OCI-LY1 (cell line): Measurements from ENCODE around the gene PTGES2.
A peak's percentile ranks its signal among the peaks of the same experiment; 100 is the strongest.

ENCODE experiments used
- H2AFZ ChIP-seq: fragments of 200-600 bp; sonication (generic), shearing (Covaris generic); 2 replicates; pipeline ENCODE4 v1.6.0; 2014; ENCODE audit warnings: antibody characterized with exemption, mild to moderate bottlenecking, low read length
- H3F3A ChIP-seq: fragments of 200-600 bp; sonication (generic), shearing (Covaris generic); 2 replicates; pipeline ENCODE4 v1.6.0; 2014; ENCODE audit warnings: mild to moderate bottlenecking, antibody characterized with exemption, low read length, moderate library complexity; ENCODE audit not compliant: insufficient read depth
- H3K27ac ChIP-seq: fragments of 200-600 bp; sonication (generic); 2 replicates; pipeline ENCODE4 v1.5.1; 2014; ENCODE audit warnings: low read length, mixed run types, mild to moderate bottlenecking, low read depth; ENCODE audit not compliant: poor library complexity, severe bottlenecking
- H3K27me3 ChIP-seq: fragments of 200-600 bp; sonication (generic); 2 replicates; pipeline ENCODE4 v1.6.0; 2014; ENCODE audit warnings: antibody characterized with exemption, mild to moderate bottlenecking, low read length, moderate library complexity; ENCODE audit not compliant: insufficient read depth
- H3K36me3 ChIP-seq: fragments of 200-600 bp; sonication (generic); 2 replicates; pipeline ENCODE4 v1.6.1; 2014; ENCODE audit warnings: mild to moderate bottlenecking, antibody characterized with exemption, low read length, moderate library complexity, mixed read lengths; ENCODE audit not compliant: insufficient read depth
- H3K4me1 ChIP-seq: fragments of 200-600 bp; sonication (generic); 2 replicates; pipeline ENCODE4 v1.5.1; 2014; ENCODE audit warnings: mild to moderate bottlenecking, low read length, moderate library complexity; ENCODE audit not compliant: insufficient read depth, severe bottlenecking
- H3K4me2 ChIP-seq: fragments of 200-600 bp; sonication (generic), shearing (Covaris generic); 2 replicates; pipeline ENCODE4 v1.6.1; 2014; ENCODE audit warnings: low read length
- H3K4me3 ChIP-seq: fragments of 200-600 bp; sonication (generic); 2 replicates; pipeline ENCODE4 v1.5.1; 2014; ENCODE audit warnings: low read length, low read depth, mild to moderate bottlenecking, mixed read lengths; ENCODE audit not compliant: poor library complexity, severe bottlenecking
- H3K79me2 ChIP-seq: fragments of 200-600 bp; shearing (Covaris generic); 2 replicates; pipeline ENCODE4 v1.6.1; 2016; ENCODE audit warnings: mixed run types, low read length, mixed read lengths; ENCODE audit not compliant: insufficient read depth
- H3K9ac ChIP-seq: fragments of 200-600 bp; sonication (generic), shearing (Covaris generic); 2 replicates; pipeline ENCODE4 v1.6.1; 2014; ENCODE audit warnings: mild to moderate bottlenecking, low read length, mixed read lengths
- H3K9me2 ChIP-seq: fragments of 200-600 bp; sonication (generic), shearing (Covaris generic); 2 replicates; pipeline ENCODE4 v1.6.1; 2014; ENCODE audit warnings: low read depth, mild to moderate bottlenecking, low read length, mixed read lengths
- H3K9me3 ChIP-seq: fragments of 200-600 bp; shearing (Covaris generic); 2 replicates; pipeline ENCODE4 v1.6.1; 2014; ENCODE audit warnings: low read length, mixed read lengths
- H4K20me1 ChIP-seq: fragments of 200-600 bp; sonication (generic), shearing (Covaris generic); 2 replicates; pipeline ENCODE4 v1.6.0; 2016; ENCODE audit warnings: mild to moderate bottlenecking, low read length; ENCODE audit not compliant: insufficient read depth
- CTCF ChIP-seq: fragments of 200-600 bp; sonication (generic), shearing (Covaris generic); IDR thresholded peaks from 2 replicates; pipeline ENCODE4 v1.5.1; 2017; ENCODE audit warnings: mild to moderate bottlenecking, antibody characterized with exemption, low read length, moderate library complexity, mixed read lengths
- EZH2 ChIP-seq: fragments of 200-600 bp; sonication (generic), shearing (Covaris generic); IDR thresholded peaks from 2 replicates; pipeline ENCODE4 v1.8.0; 2017; ENCODE audit warnings: borderline replicate concordance, mixed run types, mild to moderate bottlenecking, antibody characterized with exemption, low read length, moderate library complexity, mixed read lengths

Gene PTGES2

GRCh38 chr9:128162215-128163026 is 34.9 kb upstream of the PTGES2 start:
- H3K4me1 ChIP-seq: peaks cover 15% of the 10 kb centered on the region
- TF ChIP-seq EZH2: no peak
- TF ChIP-seq CTCF: no peak

GRCh38 chr9:128161215-128161902 is 33.8 kb upstream of the PTGES2 start:
- TF ChIP-seq CTCF: no peak
- TF ChIP-seq EZH2: no peak
- H3K36me3 ChIP-seq: peaks cover 33% of the 10 kb centered on the region
- H3K9me2 ChIP-seq: no peaks in the 10 kb centered on the region
- H3K9me3 ChIP-seq: no peaks in the 10 kb centered on the region
- peak overlapping the region; percentile 85; the same call in 1 of the 2 replicates for H3K9ac ChIP-seq
- H3K79me2 ChIP-seq: no peaks in the 10 kb centered on the region
- H3K4me3 ChIP-seq: peak overlapping the region; percentile 89
- H3F3A ChIP-seq: no peaks in the 10 kb centered on the region
- peak overlapping the region; percentile 78 for H3K4me2 ChIP-seq
- peaks cover 15% of the 10 kb centered on the region for H3K4me1 ChIP-seq
- no peak overlapping the region for H2AFZ ChIP-seq
- H3K27me3 ChIP-seq: no peaks in the 10 kb centered on the region
- H4K20me1 ChIP-seq: no peaks in the 10 kb centered on the region
- no peak overlapping the region for H3K27ac ChIP-seq

More at GRCh38 chr9:128162215-128163026, 34.9 kb upstream of the PTGES2 start:
- Histone ChIP-seq H3K79me2 (no peaks in the 10 kb centered on the region), H3F3A (no peaks in the 10 kb centered on the region), H3K27me3 (no peaks in the 10 kb centered on the region), H3K4me2 (no peak overlapping the region), H3K27ac (no peak overlapping the region), H2AFZ (no peak overlapping the region), H3K36me3 (peaks cover 43% of the 10 kb centered on the region), H3K4me3 (no peak overlapping the region), H4K20me1 (no peaks in the 10 kb centered on the region), H3K9me2 (no peaks in the 10 kb centered on the region), H3K9ac (no peak overlapping the region), H3K9me3 (no peaks in the 10 kb centered on the region)

GRCh38 chr9:128160603-128160987 is 33.1 kb upstream of the PTGES2 start:
- Histone ChIP-seq H3K27ac (no peak overlapping the region), H3K4me1 (peaks cover 15% of the 10 kb centered on the region), H4K20me1 (no peaks in the 10 kb centered on the region), H3K9me2 (no peaks in the 10 kb centered on the region), H3K79me2 (no peaks in the 10 kb centered on the region), H3K4me3 (peak overlapping the region; percentile 89), H3K36me3 (peaks cover 26% of the 10 kb centered on the region), H3F3A (no peaks in the 10 kb centered on the region), H3K4me2 (peak overlapping the region; percentile 78), H3K9ac (peak overlapping the region; percentile 85), H2AFZ (no peak overlapping the region), H3K9me3 (no peaks in the 10 kb centered on the region), H3K27me3 (peaks cover 6% of the 10 kb centered on the region; the same call in 1 of the 2 replicates)
- TF ChIP-seq EZH2: no peak
- TF ChIP-seq CTCF: no peak
